ENCODE measurements around the gene WFDC1.

- no peak for TF ChIP-seq JUND (IDR thresholded peaks at IDR 0.05)
- TF ChIP-seq ATF3 (IDR thresholded peaks at IDR 0.05): no peak
- TF ChIP-seq YY1 (IDR thresholded peaks at IDR 0.05): no peak
- TF ChIP-seq, protein P1, sequence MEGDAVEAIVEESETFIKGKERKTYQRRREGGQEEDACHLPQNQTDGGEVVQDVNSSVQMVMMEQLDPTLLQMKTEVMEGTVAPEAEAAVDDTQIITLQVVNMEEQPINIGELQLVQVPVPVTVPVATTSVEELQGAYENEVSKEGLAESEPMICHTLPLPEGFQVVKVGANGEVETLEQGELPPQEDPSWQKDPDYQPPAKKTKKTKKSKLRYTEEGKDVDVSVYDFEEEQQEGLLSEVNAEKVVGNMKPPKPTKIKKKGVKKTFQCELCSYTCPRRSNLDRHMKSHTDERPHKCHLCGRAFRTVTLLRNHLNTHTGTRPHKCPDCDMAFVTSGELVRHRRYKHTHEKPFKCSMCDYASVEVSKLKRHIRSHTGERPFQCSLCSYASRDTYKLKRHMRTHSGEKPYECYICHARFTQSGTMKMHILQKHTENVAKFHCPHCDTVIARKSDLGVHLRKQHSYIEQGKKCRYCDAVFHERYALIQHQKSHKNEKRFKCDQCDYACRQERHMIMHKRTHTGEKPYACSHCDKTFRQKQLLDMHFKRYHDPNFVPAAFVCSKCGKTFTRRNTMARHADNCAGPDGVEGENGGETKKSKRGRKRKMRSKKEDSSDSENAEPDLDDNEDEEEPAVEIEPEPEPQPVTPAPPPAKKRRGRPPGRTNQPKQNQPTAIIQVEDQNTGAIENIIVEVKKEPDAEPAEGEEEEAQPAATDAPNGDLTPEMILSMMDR (IDR thresholded peaks at IDR 0.05; ENCODE audit: low read depth, low read length, missing input control): no peak
- TF ChIP-seq, protein P2, sequence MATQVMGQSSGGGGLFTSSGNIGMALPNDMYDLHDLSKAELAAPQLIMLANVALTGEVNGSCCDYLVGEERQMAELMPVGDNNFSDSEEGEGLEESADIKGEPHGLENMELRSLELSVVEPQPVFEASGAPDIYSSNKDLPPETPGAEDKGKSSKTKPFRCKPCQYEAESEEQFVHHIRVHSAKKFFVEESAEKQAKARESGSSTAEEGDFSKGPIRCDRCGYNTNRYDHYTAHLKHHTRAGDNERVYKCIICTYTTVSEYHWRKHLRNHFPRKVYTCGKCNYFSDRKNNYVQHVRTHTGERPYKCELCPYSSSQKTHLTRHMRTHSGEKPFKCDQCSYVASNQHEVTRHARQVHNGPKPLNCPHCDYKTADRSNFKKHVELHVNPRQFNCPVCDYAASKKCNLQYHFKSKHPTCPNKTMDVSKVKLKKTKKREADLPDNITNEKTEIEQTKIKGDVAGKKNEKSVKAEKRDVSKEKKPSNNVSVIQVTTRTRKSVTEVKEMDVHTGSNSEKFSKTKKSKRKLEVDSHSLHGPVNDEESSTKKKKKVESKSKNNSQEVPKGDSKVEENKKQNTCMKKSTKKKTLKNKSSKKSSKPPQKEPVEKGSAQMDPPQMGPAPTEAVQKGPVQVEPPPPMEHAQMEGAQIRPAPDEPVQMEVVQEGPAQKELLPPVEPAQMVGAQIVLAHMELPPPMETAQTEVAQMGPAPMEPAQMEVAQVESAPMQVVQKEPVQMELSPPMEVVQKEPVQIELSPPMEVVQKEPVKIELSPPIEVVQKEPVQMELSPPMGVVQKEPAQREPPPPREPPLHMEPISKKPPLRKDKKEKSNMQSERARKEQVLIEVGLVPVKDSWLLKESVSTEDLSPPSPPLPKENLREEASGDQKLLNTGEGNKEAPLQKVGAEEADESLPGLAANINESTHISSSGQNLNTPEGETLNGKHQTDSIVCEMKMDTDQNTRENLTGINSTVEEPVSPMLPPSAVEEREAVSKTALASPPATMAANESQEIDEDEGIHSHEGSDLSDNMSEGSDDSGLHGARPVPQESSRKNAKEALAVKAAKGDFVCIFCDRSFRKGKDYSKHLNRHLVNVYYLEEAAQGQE (IDR thresholded peaks at IDR 0.05): no peak
- TF ChIP-seq RAD21 (IDR thresholded peaks at IDR 0.05): no peak
- no peak for TF ChIP-seq SP1 (IDR thresholded peaks at IDR 0.05)
- no peak for TF ChIP-seq EGR1 (IDR thresholded peaks at IDR 0.05; ENCODE audit: low read depth in 2 of 2)
- TF ChIP-seq TAF1 (conservative IDR thresholded peaks at IDR 0.05): no peak
- no peak for TF ChIP-seq ZBTB33 (IDR thresholded peaks at IDR 0.05)
- TF ChIP-seq MAX (IDR thresholded peaks at IDR 0.05): no peak
These were observed 38.5 kb downstream of the WFDC1 start for GRCh38 chr16:84332975-84333684.

Data from liver (tissue), 3 donors.